ENCODE results near the gene PAPPA2. TPM values are rescaled to one million over a fixed set of nuclear protein-coding genes. Genes with fewer than 3 reads are reported as not detected.

PAPPA2 gene
- total RNA-seq, 1 donor from 2014 or later: 0.50 TPM

GRCh38 chr1:176531921-176532897, 69.2 kb downstream of the PAPPA2 start:
- ATAC-seq (no peak), DNase-seq (no peak)
- intact Hi-C loops (cut with DNase I): no loop called here
- Histone ChIP-seq H3K27ac (no peak overlapping the region), H3K9me3 (no peaks in the 10 kb centered on the region), H3K4me3 (no peak overlapping the region), H3K4me1 (no peaks in the 10 kb centered on the region), H3K36me3 (no peaks in the 10 kb centered on the region), H3K27me3 (ENCODE audit: low read depth) (no peaks in the 10 kb centered on the region)
- TF ChIP-seq CTCF (IDR thresholded peaks at IDR 0.05): no peak

- Histone ChIP-seq H3K27me3 (ENCODE audit: low read depth) (no peaks in the 10 kb centered on the region), H3K9me3 (no peaks in the 10 kb centered on the region), H3K4me3 (no peak overlapping the region), H3K36me3 (no peaks in the 10 kb centered on the region), H3K27ac (no peak overlapping the region), H3K4me1 (no peaks in the 10 kb centered on the region)
- no peak for TF ChIP-seq CTCF (IDR thresholded peaks at IDR 0.05)
- no peak for DNase-seq
- ATAC-seq: no peak
- intact Hi-C loops (cut with DNase I): no loop called here
Observed at GRCh38 chr1:176533020-176533419, 70.0 kb downstream of the PAPPA2 start.

- no peaks in the 10 kb centered on the region for H3K9me3 ChIP-seq
- H3K36me3 ChIP-seq: no peaks in the 10 kb centered on the region
- intact Hi-C loops (cut with DNase I): no loop called here
- no peak overlapping the region for H3K27ac ChIP-seq
- H3K4me3 ChIP-seq: no peak overlapping the region
- no peak for TF ChIP-seq CTCF (IDR thresholded peaks at IDR 0.05)
- no peaks in the 10 kb centered on the region for H3K27me3 ChIP-seq (ENCODE audit: low read depth)
- no peak for ATAC-seq
- DNase-seq: no peak
- no peaks in the 10 kb centered on the region for H3K4me1 ChIP-seq
Observed at GRCh38 chr1:176536588-176536987, 73.6 kb downstream of the PAPPA2 start.

- Histone ChIP-seq H3K27me3 (ENCODE audit: low read depth) (no peaks in the 10 kb centered on the region), H3K27ac (no peak overlapping the region), H3K9me3 (no peaks in the 10 kb centered on the region), H3K4me3 (no peak overlapping the region), H3K36me3 (no peaks in the 10 kb centered on the region), H3K4me1 (no peaks in the 10 kb centered on the region)
- ATAC-seq: no peak
- no peak for TF ChIP-seq CTCF (IDR thresholded peaks at IDR 0.05)
- no peak for DNase-seq
- intact Hi-C loops (cut with DNase I): no loop called here
Observed at GRCh38 chr1:176539018-176539417, 76.0 kb downstream of the PAPPA2 start.

GRCh38 chr1:176540428-176540827, 77.5 kb downstream of the PAPPA2 start:
- no peak overlapping the region for H3K4me3 ChIP-seq
- no peak for TF ChIP-seq CTCF (IDR thresholded peaks at IDR 0.05)
- no peak overlapping the region for H3K27ac ChIP-seq
- intact Hi-C loops (cut with DNase I): no loop called here
- ATAC-seq: no peak
- DNase-seq: no peak
- H3K4me1 ChIP-seq: no peaks in the 10 kb centered on the region
- no peaks in the 10 kb centered on the region for H3K9me3 ChIP-seq
- H3K36me3 ChIP-seq: no peaks in the 10 kb centered on the region
- H3K27me3 ChIP-seq (ENCODE audit: low read depth): peaks cover 6% of the 10 kb centered on the region

All from lower lobe of right lung (tissue), 2 donors.